Stimulated activated CD8-positive, alpha-beta memory T cell treated with anti-CD3 and anti-CD28 coated beads, Interleukin-2, amount 100 ng/mL, for 48 hours (primary cell): ENCODE results near the gene CACTIN.

Source experiments
- DNase-seq, 2 donors: peaks; one replicate each; pipeline ENCODE4 v3.0.0-alpha.2; 2020; ENCODE audit warnings: low read depth in 2 of 2

Gene CACTIN

GRCh38 chr19:3627351-3627723 is 747 bp upstream of the CACTIN start:
- DNase-seq, result no peak

- no peak for DNase-seq
These were observed 556 bp downstream of the CACTIN start for GRCh38 chr19:3625996-3626472.

DNA sequence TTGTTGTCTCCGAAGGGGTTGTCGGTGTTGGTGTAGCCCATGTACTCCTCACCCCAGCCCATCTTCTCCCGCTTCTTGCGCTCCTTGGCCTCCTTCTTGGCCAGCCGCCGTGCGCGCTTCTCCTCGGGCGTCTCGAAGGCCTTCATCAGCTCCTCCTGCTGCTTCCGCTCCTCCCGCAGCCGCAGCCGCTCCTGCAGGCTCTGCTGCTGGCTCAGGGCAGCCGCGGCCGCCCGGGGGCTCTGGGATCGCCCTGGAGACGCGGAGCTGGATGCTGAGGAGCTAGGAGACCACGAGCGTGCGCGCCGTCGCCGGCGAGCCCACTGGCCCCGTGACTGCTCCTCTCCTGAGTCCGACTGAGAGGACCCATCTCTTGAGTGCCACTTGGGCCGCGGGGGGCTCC is 2.9 kb downstream of the CACTIN start:
- no peak for DNase-seq

DNA sequence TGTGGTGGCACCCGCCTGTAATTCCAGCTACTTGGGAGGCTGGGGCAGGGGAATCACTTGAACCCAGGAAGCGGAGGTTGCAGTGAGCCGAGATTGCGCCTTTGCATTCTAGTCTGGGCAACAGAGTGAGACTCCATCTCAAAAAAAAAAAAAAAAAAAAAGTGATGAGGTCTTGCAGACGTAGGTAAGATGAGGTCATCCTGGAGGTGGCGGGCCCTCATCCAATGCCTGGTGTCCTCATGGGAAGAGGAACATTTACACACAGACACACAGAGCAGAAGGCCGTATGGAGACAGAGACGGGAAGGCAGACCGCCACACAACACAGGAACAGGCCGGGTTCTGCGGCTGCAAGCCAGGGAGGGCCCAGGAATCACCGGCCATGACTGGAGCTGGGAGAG is 4.4 kb downstream of the CACTIN start:
- no peak for DNase-seq

GRCh38 chr19:3621689-3622088 is 4.9 kb downstream of the CACTIN start:
- no peak for DNase-seq

- no peak for DNase-seq
These were observed 5.6 kb downstream of the CACTIN start for GRCh38 chr19:3620817-3621547.

DNA sequence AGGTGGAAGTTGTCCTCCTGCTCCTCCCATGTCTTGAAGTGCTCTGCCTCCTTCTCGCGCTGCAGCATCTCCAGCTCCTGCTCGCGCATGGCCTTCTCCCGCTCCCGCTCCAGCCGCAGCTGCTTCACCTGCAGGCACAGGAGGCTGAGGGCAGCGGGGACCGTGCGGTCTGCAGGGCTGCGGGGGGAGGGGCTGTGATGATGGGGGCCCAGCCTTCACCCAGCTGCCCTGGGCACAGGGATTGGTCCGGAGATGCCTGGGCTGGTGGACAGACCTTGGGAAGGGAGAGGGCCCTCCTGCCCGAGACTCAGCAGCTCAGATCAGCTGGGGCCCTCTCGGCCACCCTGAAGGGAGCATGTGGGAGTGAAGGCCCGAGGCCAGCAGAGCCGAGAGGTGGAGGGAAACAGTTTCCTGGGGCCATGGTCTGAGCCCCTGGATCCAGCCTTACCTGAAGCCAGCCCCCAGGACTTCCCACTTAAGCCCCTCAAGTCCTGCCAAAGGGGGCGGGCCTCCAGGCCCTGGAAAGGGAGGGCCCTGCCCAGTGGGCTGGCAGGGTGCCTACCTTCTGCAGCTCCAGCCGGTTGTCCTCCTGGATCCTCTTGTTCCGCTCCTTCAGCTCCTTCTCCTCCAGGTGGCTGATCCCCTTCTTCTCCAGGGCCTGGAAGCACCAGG is 6.3 kb downstream of the CACTIN start:
- DNase-seq, result no peak

- no peak for DNase-seq
These were observed 7.0 kb downstream of the CACTIN start for GRCh38 chr19:3619631-3620012.

- DNase-seq, result no peak
These were observed 7.6 kb downstream of the CACTIN start for GRCh38 chr19:3618811-3619630.

- DNase-seq, result peak; percentile 46 to 52
These were observed 8.3 kb downstream of the CACTIN start for GRCh38 chr19:3618144-3618810.

DNA sequence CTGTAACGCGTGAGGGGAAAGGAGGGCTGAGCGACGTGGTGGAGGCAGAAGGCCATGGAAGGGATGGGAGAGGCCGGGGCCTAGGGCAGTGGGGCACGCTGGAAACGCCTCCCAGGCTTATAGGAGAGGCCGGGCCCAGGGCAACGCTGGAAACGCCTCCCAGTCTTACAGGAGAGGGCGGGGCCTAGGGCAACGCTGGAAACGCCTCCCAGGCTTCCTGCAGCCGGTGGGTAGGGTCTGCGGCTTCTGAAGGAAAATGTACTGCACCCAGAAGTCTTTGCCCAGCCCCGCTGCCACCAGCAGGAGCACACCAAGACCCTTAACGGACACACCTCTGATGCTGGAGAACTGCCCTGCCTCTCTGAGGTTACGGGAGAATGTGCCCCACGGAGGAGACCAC is 9.1 kb downstream of the CACTIN start:
- no peak for DNase-seq

DNA sequence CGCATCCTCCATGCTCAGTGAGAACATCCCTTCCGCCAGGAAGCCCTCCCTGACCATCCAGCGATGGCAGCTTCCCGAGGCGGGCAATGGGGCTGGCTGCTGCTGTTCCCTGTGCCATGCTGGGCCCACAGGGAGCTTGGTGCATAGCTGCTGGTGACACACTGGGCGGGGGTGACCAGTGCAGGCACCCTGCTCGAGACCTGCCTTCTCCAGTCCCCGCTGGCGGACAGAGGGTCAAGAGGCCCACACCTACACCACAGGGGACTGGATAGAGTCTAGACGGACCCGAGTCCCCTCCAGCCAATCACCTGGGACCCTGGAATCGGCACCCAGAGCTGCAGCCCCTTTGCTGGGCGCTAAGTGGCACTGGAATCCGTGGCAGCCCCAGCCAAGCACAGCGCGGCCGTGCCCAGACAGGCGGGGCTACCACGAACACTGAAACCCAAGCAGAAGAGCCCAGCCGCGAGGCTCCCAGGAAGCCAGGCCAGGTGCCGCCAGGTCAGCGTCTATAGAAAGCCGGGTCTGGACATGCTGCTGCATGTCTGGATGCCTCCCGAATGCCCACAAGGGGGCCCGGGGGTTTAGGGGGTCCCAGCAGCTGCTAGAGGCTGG is 11.0 kb downstream of the CACTIN start:
- DNase-seq, result no peak

DNA sequence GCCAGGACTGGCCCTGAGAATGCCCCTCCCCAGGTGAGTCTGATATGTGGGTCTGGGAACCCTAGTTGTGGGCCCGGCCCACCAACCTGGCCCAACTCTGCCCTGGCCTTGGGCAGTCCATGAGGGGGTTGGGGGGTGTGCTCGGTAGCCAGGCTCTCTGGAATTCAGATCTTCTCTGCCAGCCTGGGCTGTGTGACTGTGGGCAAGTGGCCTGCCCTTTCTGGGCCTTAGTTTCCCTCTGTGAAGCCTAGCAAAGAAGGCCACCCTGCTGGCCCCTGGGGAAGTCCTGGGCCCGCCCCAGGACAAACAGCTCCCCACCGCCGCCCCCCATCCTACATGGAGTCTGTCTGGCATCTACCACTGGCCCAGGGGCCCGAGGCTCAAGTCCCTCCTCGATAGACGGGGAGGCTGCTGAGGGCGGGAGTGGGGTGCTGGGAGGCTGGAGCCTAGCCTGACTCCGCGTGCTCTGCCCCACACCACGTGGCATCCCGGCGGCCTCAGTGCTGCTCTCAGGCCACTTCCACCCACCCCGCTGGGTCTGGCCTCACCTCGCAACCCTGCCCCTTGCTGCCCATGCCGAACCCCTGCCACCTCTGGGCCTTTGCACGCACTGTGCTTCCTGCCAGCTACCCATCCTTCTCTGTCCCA is 11.6 kb downstream of the CACTIN start:
- no peak for DNase-seq

- DNase-seq, result no peak
These were observed 12.6 kb downstream of the CACTIN start for GRCh38 chr19:3613818-3614661.

GRCh38 chr19:3612901-3613741 is 13.5 kb downstream of the CACTIN start:
- DNase-seq, result no peak

- DNase-seq, result no peak
These were observed 14.3 kb downstream of the CACTIN start for GRCh38 chr19:3612330-3612729.

DNA sequence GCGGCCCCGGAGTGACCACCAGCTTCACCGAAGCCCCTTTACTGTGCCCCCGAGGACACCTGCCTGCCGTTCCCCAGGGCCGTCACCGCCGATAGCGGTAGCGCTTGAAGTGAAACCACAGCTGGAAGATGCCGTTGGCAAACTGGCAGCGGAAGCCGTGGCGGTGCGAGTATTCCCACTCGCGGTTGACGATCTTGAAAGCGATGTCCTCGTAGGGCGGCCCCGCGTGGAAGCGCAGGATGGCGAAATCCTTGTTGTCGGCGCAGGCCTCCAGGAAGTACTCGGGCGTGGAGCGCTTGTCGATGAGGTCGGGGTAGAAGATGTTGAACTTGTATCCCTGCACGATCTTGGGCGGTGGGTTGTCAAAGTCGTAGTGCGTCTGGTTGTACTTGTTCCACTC is 14.7 kb downstream of the CACTIN start:
- DNase-seq, result no peak

GRCh38 chr19:3610745-3611717 is 15.6 kb downstream of the CACTIN start:
- no peak for DNase-seq
